Calu3 (cell line): Measurements from ENCODE around the gene ZBTB7B. TPM values are rescaled to one million over a fixed set of nuclear protein-coding genes. Genes with fewer than 3 reads are reported as not detected.

ENCODE experiments used
- Bru-seq: library from RNA; stranded (reverse); fragments of 400-500 nt; gene quantifications from one replicate; lab custom pipeline; 2021; lab: Mats Ljungman, UMichigan
- BruChase-seq, 2 experiments: library from RNA; stranded (reverse); fragments of 400-500 nt; gene quantifications; one replicate each; lab custom pipeline; 2021; lab: Mats Ljungman, UMichigan
- BruUV-seq: library from RNA; stranded (reverse); fragments of 400-500 nt; replicated peaks from 2 replicates; lab custom pipeline; 2021; lab: Mats Ljungman, UMichigan
- CTCF ChIA-PET: fragments of 300-600 bp; sonication (Branson Sonifier 250); formaldehyde crosslinking; loops from one replicate; lab custom pipeline; 2022; ENCODE audit warnings: antibody characterized with exemption; lab: Charles Lee
- DNase-seq: peaks from one replicate; pipeline ENCODE4 v3.0.0; 2022
- H3K27ac Mint-ChIP-seq: one replicate; pipeline ENCODE4 v1.8.0; 2022; ENCODE audit warnings: mixed read lengths; ENCODE audit not compliant: unreplicated experiment
- H3K27me3 Mint-ChIP-seq: one replicate; pipeline ENCODE4 v1.8.0; 2022; ENCODE audit warnings: mixed read lengths; ENCODE audit not compliant: unreplicated experiment
- H3K36me3 Mint-ChIP-seq: one replicate; pipeline ENCODE4 v1.8.0; 2022; ENCODE audit warnings: mild to moderate bottlenecking, moderate library complexity, mixed read lengths; ENCODE audit not compliant: insufficient read depth, unreplicated experiment
- H3K4me1 Mint-ChIP-seq: one replicate; pipeline ENCODE4 v1.8.0; 2022; ENCODE audit warnings: mild to moderate bottlenecking, low read depth, mixed read lengths; ENCODE audit not compliant: unreplicated experiment
- H3K4me3 Mint-ChIP-seq: one replicate; pipeline ENCODE4 v1.8.0; 2022; ENCODE audit warnings: mild to moderate bottlenecking, low read depth, moderate library complexity, mixed read lengths; ENCODE audit not compliant: unreplicated experiment
- H3K9me3 Mint-ChIP-seq: one replicate; pipeline ENCODE4 v1.8.0; 2022; ENCODE audit warnings: low read depth, mixed read lengths; ENCODE audit not compliant: unreplicated experiment
- CTCF ChIP-seq: fragments of 200-600 bp; IDR thresholded peaks from one replicate; pipeline ENCODE4 v1.8.0; 2022; ENCODE audit warnings: antibody characterized with exemption; ENCODE audit not compliant: unreplicated experiment
- intact Hi-C: fragments of 100-400 bp; cut with micrococcal nuclease; formaldehyde crosslinking; loops from one replicate; pipeline ENCODE4 v1.10.0; 2022; ENCODE audit not compliant: unreplicated experiment
- long read RNA-seq: library from polyadenylated mRNA; stranded (forward); transcript quantifications from one replicate; pipeline ENCODE4 v2.0.0, GENCODE V29; 2022
- total RNA-seq: library from RNA; stranded (reverse); gene quantifications from 2 replicates; pipeline ENCODE4 v1.2.3, GENCODE V29; 2022

The ZBTB7B gene
- total RNA-seq (64.7 and 64.9 TPM in 2 replicates), Bru-seq, nascent RNA (percentile 67 among the genes with signal in this experiment), BruChase-seq, experiment 1, labeled RNA remaining after a 6-hour chase (percentile 71 among the genes with signal in this experiment), BruChase-seq, experiment 2, labeled RNA remaining after a 2-hour chase (percentile 80 among the genes with signal in this experiment)
- long read RNA-seq, partial matches to known transcripts, result 0 of 12 reads
- long read RNA-seq, other reads (novel, unspliced or antisense), result 11 of 12 reads

GRCh38 chr1:155002464-155003226, at the start of gene ZBTB7B:
TSS of gene ZBTB7B (plus strand) at chr1:155002802. CDS start at chr1:155014661, 11,859 bp downstream.
- TF ChIP-seq CTCF, result peak; percentile 17
- H3K4me3 Mint-ChIP-seq, result peak within 1 kb of the TSS; percentile 94
- DNase-seq, result peak; percentile 66
- H3K36me3 Mint-ChIP-seq, result peaks cover 66% of the 10 kb centered on the region
- CTCF ChIA-PET, result interaction anchor here (0.6 to 1.4 kb wide), 8 partner anchors 13 to 975 kb away, joined by 3 to 8 read pairs (median 5); no protein-coding TSS in a partner anchor
- no peaks in the 10 kb centered on the region for H3K27me3 Mint-ChIP-seq
- no TSS peak for BruUV-seq
- intact Hi-C loops, result loop anchor here (2.0 to 10.0 kb wide), 2 partner anchors 14 to 52 kb away; partner anchors contain the start of gene ADAM15
- H3K9me3 Mint-ChIP-seq, result no peaks in the 10 kb centered on the region
- H3K4me1 Mint-ChIP-seq, result peaks cover 61% of the 10 kb centered on the region
- peak within 1 kb of the TSS; percentile 93 for H3K27ac Mint-ChIP-seq

- CTCF ChIA-PET, result interaction anchor here (3.0 kb wide), 1 partner anchor 30 kb away, joined by 10 read pairs; the partner anchor contains the start of gene FLAD1
Measured at GRCh38 chr1:154953611-154954038, 49.0 kb upstream of the ZBTB7B start.

GRCh38 chr1:154954541-154954940, 48.1 kb upstream of the ZBTB7B start:
- CTCF ChIA-PET, result interaction anchor here (1.4 to 3.0 kb wide), 2 partner anchors 29 to 90 kb away, joined by 4 to 10 read pairs; partner anchors contain the start of gene FLAD1
- H3K4me1 Mint-ChIP-seq, result peaks cover 25% of the 10 kb centered on the region
- H3K4me3 Mint-ChIP-seq, result peak overlapping the region; percentile 80
- DNase-seq, result no peak
- H3K27me3 Mint-ChIP-seq, result no peaks in the 10 kb centered on the region
- BruUV-seq, result no TSS peak
- TF ChIP-seq CTCF, result no peak
- H3K36me3 Mint-ChIP-seq, result peaks cover 56% of the 10 kb centered on the region
- H3K27ac Mint-ChIP-seq, result no peak overlapping the region
- intact Hi-C loops, result no loop called here
- no peaks in the 10 kb centered on the region for H3K9me3 Mint-ChIP-seq

More at GRCh38 chr1:154953611-154954038, 49.0 kb upstream of the ZBTB7B start:
- BruUV-seq, result no TSS peak
- intact Hi-C loops, result no loop called here
- DNase-seq, result no peak
- TF ChIP-seq CTCF, result no peak
- no peak overlapping the region for H3K4me3 Mint-ChIP-seq
- no peaks in the 10 kb centered on the region for H3K9me3 Mint-ChIP-seq
- H3K36me3 Mint-ChIP-seq, result peaks cover 47% of the 10 kb centered on the region
- H3K27me3 Mint-ChIP-seq, result no peaks in the 10 kb centered on the region
- no peak overlapping the region for H3K27ac Mint-ChIP-seq
- H3K4me1 Mint-ChIP-seq, result peaks cover 24% of the 10 kb centered on the region

GRCh38 chr1:154955039-154955717, 47.4 kb upstream of the ZBTB7B start:
- H3K27ac Mint-ChIP-seq, result peak overlapping the region; percentile 70
- no peaks in the 10 kb centered on the region for H3K9me3 Mint-ChIP-seq
- no peak for DNase-seq
- no peaks in the 10 kb centered on the region for H3K27me3 Mint-ChIP-seq
- no peak for TF ChIP-seq CTCF
- peaks cover 31% of the 10 kb centered on the region for H3K4me1 Mint-ChIP-seq
- peak overlapping the region; percentile 80 for H3K4me3 Mint-ChIP-seq
- no TSS peak for BruUV-seq
- H3K36me3 Mint-ChIP-seq, result peaks cover 60% of the 10 kb centered on the region
- intact Hi-C loops, result no loop called here
- CTCF ChIA-PET, result interaction anchor here (0.8 to 3.0 kb wide), 12 partner anchors 11 to 398 kb away, joined by 3 to 10 read pairs (median 4); partner anchors contain the start of genes ADAM15, FLAD1 and PMVK
